ENCODE results near the gene REX1BD. TPM values are rescaled to one million over a fixed set of nuclear protein-coding genes. Genes with fewer than 3 reads are reported as not detected.

Gene REX1BD
- total and polyA plus RNA-seq, 2 donors (not counting 3 experiments of a cell fraction or from before 2014, with no cell fraction given): 64.4 to 90.9 TPM

DNA sequence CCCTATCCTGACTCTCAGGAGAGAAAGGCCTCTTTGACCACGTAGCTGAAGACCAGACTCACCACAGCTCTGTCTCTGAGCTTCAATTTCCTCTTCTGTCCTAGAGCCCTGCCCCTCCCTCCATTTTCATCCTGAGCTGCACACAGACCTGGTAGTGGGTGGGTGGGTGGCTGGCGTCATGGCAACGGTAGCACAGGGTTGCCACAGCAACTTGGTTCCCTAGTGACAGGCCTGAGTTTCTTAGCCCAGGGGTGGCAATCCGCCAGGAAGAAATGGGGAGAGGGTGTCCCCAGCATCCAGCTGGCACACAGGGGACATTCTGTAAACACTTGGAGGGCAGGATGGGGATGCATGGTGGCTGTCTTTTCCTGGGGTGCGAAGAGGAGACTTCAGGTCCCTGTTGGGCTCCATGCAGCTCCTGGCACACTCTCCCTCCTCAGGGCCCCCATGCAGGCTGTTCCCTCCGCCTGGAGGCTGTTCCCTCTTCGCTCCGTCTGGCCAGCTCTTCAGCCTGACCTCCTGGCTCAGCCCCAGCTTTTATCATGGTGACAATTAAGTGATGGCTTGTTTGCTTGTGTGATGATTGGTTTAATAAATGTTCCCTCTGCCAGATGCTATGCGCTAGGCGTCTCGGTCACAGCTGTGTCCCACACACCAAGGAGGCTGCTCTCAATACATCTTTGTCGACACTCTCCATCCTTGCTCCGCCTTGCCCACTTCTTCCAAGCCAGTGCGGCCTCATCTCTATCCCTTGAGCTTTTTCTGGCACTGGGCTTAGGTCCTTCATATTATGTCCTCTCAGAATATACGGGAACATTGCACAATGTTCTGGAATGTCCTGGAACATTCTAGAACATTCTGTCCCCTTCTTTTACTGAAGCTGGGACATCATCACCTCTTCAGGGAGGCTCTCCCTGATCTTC, 40.8 kb downstream of the REX1BD start:
- Histone ChIP-seq H3K79me2 (ENCODE audit: control insufficient read depth, insufficient read depth, low read length) (no peaks in the 10 kb centered on the region), H3K27me3 (ENCODE audit: control insufficient read depth in 2 of 2, insufficient read depth in 2 of 2, low read length in 2 of 2) (no peaks in the 10 kb centered on the region), H3K36me3 (ENCODE audit: control insufficient read depth in 2 of 2, extremely low read depth in 1 of 2, insufficient read depth in 2 of 2, low read length in 2 of 2) (no peaks in the 10 kb centered on the region), H4K20me1 (replicated peaks; ENCODE audit: control insufficient read depth, extremely low read depth, insufficient read depth, low read length) (no peaks in the 10 kb centered on the region), H3K4me3 (replicated peaks in 1 of 3; ENCODE audit: insufficient read depth in 1 of 3, low read depth in 1 of 3, low read length in 3 of 3) (no peak overlapping the region), H3K27ac (ENCODE audit: insufficient read depth, low read depth, low read length) (no peak overlapping the region), H2AFZ (ENCODE audit: low read depth, low read length) (no peak overlapping the region), H3K4me2 (ENCODE audit: insufficient read depth, low read length) (no peak overlapping the region), H3K9me1 (replicated peaks; ENCODE audit: control insufficient read depth, extremely low read depth, insufficient read depth, low read length) (no peaks in the 10 kb centered on the region), H3K4me1 (ENCODE audit: control insufficient read depth, extremely low read depth, insufficient read depth, low read length) (no peaks in the 10 kb centered on the region), H3K9me3 (replicated peaks; ENCODE audit: control insufficient read depth, insufficient read depth, low read length) (no peaks in the 10 kb centered on the region), H3K9ac (replicated peaks; ENCODE audit: extremely low read depth, insufficient read depth, low read length) (no peak overlapping the region)
- intact Hi-C loops (cut with micrococcal nuclease) (no loop called here), dilution Hi-C loops (cut with MboI; ENCODE audit: extremely low pct_ligation_motif_present, low sequenced_read_pairs) (no loop called here)
- TF ChIP-seq, protein P1, sequence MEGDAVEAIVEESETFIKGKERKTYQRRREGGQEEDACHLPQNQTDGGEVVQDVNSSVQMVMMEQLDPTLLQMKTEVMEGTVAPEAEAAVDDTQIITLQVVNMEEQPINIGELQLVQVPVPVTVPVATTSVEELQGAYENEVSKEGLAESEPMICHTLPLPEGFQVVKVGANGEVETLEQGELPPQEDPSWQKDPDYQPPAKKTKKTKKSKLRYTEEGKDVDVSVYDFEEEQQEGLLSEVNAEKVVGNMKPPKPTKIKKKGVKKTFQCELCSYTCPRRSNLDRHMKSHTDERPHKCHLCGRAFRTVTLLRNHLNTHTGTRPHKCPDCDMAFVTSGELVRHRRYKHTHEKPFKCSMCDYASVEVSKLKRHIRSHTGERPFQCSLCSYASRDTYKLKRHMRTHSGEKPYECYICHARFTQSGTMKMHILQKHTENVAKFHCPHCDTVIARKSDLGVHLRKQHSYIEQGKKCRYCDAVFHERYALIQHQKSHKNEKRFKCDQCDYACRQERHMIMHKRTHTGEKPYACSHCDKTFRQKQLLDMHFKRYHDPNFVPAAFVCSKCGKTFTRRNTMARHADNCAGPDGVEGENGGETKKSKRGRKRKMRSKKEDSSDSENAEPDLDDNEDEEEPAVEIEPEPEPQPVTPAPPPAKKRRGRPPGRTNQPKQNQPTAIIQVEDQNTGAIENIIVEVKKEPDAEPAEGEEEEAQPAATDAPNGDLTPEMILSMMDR (IDR thresholded peaks at IDR 0.05; ENCODE audit: extremely low read depth in 1 of 2, insufficient read depth in 1 of 2, low read depth in 1 of 2, low read length in 2 of 2): no peak
- TF ChIP-seq POLR2A (IDR thresholded peaks at IDR 0.05; ENCODE audit: low read depth, low read length) (no peak), JUN (IDR thresholded peaks at IDR 0.05; ENCODE audit: borderline replicate concordance, insufficient read depth, insufficient read length, low read depth) (no peak), FOS (IDR thresholded peaks at IDR 0.05; ENCODE audit: borderline replicate concordance, insufficient read depth, low read length) (no peak), POLR2AphosphoS5 (IDR thresholded peaks at IDR 0.05; ENCODE audit: insufficient read depth, low read depth, low read length) (no peak), GATA2 (IDR thresholded peaks at IDR 0.05; ENCODE audit: insufficient read depth, insufficient read length, low read depth, low read length) (no peak), MYC (IDR thresholded peaks at IDR 0.05; ENCODE audit: low read depth, low read length) (no peak), EZH2 (IDR thresholded peaks at IDR 0.05; ENCODE audit: borderline replicate concordance, low read depth, low read length, severe bottlenecking) (no peak)
- TF ChIP-seq, protein P2, sequence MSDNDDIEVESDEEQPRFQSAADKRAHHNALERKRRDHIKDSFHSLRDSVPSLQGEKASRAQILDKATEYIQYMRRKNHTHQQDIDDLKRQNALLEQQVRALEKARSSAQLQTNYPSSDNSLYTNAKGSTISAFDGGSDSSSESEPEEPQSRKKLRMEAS (IDR thresholded peaks at IDR 0.05; ENCODE audit: insufficient read depth, insufficient read length): no peak
- no peak for FAIRE-seq
- no TSS peak for BruUV-seq (replicated peaks)
- CTCF ChIA-PET: interaction anchor here (0.9 to 1.2 kb wide), 2 partner anchors 11 to 43 kb away, joined by 3 to 4 read pairs; no protein-coding TSS in a partner anchor
- no peak for DNase-seq (ENCODE audit: low read depth, low spot score)
- POLR2A ChIA-PET: interaction anchor here (0.5 kb wide), 1 partner anchor 172 kb away, joined by 3 read pairs; no protein-coding TSS in a partner anchor
